NCI-H345 treated with DMSO at 0.1 percent for 48 hours (cell line): Measurements from ENCODE around the gene ITGA1.
"Not testable (repeated sequence)": the region's sequence is repeated elsewhere in the genome, so short reads cannot be mapped to it uniquely, and the experiment has no call there.

Source experiments
- DNase-seq: peaks from one replicate; lab custom pipeline; 2025; ENCODE audit not compliant: unreplicated experiment; lab: John Stamatoyannopoulos, UW

Gene ITGA1

DNA sequence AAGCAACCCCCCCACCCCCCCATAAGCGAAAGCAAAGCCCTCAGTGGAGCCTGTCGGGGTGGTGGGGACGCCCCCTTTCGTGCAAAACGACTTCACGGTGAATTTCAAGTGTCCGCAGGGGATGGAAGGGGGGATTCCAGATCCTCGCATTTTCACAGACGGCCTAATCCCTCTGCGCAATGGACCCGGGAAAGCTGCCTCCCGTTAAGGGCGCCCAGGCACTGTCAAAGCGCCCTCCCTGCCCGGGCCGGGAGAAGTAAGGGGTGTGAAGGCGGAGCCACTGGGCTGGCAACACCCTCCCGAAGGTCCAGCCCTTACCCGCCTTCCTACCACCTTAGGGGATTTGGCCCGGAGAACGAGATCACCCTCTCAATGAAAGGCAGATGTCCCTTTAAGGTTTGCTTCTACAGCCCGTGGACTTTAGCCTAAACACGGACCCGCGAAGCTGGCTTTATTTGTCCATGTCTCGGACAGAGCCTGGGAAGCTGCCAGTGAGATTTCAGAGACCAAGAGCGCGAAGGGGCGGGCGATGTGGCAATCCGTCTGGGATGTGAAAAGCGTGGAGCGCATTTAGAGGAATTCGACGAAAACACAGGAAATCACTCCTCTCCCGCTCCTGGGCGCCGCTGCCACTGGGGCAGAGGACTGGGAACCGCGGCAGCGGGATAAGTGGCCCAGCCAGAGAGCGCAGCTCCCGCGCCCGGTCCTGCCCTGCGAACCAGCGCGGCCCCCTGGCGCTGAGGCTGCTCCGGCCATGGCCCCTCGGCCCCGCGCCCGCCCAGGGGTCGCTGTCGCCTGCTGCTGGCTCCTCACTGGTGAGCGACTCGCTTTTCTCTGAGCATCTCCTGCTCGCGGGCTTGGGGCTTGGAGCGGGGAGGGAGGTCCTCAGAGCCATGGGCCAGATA is at the start of gene ITGA1, which contains the start of gene PELO:
TSS of gene ITGA1 (plus strand) at position 317 of the 905 bp plus-strand sequence. CDS start at position 755, 438 bp downstream.
TSS of gene PELO (plus strand) at position 317 of the 905 bp plus-strand sequence. CDS start 12,479 bp downstream, outside the sequence.
- peak; percentile 75 for DNase-seq

DNA sequence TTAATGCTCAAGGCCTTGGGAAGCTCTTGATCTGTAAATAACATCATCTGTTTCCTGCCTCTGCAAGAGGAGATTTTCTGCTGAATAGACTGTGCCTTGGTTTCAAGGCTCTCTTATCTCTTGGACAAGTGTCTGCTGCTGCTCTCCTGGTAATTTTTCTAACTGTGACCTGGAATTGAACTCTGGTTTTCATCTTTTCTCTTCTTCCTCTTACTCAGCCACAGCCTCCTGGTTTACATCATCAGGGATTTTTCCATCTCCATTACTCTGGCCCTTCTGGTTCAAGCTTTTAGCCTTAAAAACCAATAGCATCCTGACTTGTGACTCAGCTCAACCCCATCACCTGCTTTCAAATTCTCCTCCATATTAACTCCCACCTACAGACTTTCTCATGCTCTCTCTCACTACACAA is 49.6 kb upstream of the ITGA1 start:
- DNase-seq = no peak

DNA sequence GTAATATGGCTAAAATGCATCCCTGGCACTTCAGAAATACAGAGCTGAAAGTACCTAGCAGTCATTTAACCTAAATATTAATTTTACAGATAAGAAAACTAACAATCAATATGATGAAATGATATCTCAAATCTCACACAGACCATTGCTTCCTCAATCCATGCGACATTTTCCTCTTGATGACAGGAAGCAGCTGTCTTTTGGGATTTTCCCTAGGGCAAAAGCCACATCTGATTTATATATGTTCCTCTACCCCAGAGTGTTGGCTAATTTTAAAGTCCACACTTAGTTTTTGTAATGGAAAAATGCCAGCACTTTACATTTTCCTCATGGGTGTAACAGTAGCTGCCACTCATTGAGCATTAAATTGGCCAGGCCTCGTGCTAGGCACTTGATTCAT is 47.7 kb upstream of the ITGA1 start:
- DNase-seq = no peak

DNA sequence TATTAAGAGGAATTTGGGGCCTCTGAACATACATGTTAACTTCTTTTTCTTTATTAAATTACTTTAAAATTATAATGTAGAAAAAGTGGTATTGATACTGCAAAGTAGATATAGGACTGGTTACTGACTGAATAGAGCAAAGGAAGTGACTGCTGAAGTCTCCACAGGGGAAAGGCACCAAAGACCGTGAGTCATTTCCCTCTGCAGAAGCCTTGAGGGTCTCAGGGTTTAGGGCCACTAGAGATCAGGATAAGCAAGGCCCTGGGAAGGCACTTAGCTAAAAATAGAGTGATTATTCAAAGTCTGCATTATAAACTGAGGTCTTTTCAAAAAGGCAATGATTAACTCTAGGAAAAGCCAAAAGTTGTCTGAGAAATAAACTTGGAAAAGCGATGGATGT is 44.7 kb upstream of the ITGA1 start:
- DNase-seq = no peak

DNA sequence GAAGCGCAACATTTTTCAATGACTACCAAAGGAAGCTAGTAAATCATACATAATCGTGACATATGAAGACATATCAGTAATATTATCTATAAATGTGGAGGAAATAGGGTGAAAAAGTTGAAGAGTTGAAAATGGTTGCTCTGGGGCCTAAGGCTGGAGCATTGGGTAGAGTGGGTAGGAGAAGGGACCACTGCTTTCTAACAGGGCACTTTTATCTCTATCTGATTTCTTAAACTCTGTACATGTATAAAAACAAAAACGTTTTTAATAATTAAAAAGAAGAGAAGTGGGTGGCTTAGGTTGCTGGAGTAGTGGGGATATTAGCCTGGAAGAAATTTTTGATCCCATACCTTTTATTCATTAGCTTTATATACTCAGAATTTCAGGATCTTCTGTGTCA is 44.2 kb upstream of the ITGA1 start:
- DNase-seq = no peak

DNA sequence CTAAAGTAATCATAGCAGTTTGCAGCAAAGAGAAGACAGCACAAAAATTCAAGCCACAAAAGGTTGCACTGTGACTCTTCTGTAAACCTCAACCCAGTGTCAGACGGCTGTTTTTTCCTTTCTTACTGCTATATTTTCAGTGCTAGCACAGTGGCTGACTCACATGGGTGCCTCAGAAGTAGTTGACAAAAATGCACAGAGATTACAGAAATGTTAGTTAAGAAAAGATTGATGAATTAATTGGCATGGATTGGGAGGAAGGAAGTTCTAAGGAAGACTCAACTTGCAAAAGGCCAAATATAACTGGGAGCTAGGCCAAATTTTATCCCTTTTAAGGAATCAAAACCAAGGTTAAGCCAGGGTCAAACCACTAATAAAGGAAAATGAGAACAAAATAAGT is 43.7 kb upstream of the ITGA1 start:
- DNase-seq = no peak

DNA sequence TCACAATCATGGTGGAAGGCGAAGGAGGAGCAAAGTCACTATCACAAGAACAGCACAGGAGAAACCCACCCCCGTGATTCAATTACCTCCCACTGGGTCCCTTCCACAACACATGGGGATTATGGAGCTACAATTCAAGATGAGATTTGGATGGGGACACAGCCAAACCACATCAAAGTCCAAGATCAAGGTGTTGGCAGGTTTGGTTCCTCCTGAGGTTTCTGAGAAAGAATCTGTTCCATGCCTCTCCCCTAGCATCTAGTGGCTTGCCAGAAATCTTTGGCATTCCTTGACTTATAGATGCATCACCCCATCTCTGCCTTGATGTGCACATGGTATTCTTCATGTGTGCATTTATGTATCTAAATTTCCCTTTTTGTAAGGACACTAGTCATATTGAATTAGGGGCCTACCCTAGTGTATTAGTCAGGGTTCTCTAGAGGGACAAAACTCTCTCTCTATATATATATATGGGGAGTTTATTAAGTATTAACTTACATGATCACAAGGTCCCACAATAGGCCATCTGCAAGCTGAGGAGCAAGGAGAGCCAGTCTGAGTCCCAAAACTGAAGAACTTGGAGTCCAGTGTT is 42.8 kb upstream of the ITGA1 start:
- not testable (repeated sequence) for DNase-seq

DNA sequence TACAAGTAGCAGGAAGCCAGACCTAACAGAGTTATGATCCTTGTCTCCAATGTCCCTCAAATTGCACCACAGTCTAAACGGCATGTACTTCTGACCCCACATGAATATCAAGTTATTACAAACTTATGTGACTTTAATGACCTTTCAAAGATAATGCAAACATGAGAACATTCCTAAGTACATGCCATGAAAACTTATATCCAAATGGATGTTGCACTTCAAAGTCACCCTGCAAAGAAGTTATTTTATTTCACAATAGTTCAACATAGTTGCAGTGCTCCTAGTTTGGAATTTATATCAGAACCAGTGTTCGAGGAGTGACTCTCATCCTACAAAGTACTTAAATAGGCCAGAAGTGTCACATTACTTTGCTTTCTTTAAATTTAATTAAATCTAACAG is 41.2 kb upstream of the ITGA1 start:
- no peak for DNase-seq

DNA sequence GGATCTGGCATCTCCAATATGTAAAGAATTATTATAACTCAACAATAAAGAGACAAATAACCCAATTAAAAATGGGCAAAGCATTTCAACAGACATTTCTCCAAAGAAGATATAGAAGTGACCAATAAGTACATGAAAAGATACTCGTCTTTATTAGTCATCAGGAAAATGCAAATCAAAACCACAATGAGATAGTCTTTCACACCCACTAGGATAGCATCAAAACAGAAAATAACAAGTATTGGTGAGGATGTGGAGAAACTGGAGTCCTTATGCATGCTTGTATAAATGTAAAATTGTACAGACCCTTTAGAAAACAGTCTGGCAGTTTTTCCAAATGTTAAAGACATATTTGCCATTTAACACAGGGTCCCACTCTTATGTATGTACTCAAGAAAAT is 39.1 kb upstream of the ITGA1 start:
- no peak for DNase-seq

DNA sequence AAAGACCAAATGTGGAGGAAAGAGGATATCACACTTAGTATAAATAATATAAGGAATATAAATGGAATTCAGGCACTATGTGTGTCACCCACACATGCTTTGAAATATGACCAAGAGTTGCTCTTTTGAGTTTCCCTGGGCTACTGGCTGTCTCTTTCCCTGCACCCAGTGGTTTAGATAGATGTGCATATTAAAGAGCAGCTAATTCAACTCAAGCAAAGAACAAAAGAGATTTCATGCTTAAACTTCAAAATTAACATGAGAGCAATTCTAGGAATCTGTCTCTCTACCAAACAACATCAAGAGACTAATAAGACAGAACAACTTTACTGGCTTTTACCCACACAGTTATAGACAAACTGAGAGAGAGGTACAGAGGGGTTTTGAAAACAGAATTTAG is 38.0 kb upstream of the ITGA1 start:
- no peak for DNase-seq

DNA sequence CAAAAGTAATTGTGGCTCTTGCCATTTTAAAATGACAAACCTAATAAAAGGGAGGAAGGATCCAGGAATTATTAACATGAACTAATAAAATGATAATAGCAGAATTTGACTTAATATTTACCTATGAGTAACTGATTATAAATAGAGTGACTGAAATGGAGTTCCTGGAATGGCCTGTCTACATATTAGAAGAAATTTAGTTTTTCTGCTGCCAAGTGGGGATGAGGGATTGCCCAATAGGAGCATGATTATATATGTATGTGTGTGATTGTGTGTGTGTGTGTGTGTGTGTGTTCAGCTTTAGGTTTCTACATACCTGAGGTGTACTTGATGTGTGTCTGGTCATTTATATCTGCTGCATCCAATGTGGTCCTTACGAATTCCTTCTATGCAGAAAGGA is 36.6 kb upstream of the ITGA1 start:
- no peak for DNase-seq

DNA sequence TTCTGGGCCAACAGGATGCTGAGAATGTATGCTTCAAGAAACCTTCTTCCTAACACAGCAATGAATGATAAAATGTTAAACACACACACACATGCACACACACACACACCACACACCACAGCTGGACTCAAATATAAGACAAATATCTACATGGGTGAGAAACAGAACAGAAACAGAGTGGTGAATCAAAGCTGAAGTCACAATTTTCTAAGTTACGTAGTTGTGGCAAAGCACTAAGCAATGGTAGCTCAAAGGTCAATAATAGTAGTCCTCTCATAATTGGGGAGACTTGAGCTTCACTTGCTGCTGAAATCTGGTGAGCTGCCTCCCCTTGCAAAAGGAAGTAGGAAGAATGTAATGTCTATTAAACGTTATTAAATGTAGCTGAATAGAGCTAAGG is 33.7 kb upstream of the ITGA1 start:
- DNase-seq = no peak

DNA sequence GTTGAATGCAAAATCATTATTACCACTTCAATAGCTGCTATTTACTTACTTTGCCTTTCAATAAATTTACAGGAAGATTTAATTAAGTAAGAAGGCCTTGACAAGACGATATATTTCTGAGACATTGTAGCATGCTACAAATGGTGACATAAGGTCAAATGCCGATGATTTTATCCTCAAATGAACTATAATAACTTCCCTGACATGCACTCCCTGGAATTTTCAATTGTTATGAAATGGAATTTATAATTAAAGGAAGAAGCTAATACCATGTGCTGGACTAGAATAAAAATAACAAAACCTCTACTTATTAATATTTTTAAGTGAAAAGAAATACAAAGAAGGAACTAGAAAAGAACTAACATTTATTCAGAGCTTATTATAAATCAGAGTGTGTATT is 30.2 kb upstream of the ITGA1 start:
- no peak for DNase-seq

DNA sequence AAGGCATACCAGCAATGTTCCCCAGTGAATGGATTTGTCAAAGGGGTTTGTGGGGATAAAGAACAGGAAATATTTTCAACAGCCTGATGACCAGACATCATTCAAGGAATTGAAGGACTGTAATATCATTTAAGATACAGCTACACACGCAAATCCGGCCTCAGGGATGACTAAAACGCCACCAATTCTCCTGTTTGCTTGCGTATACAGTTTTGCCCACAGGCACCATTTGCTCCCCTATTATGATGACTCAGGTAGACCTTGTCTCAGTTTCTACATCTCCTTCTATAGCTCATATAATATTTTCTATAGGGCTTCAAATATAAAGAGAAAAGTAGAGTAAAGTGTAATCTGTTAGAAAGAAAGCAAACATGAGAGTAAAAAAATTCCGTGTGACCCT is 29.7 kb upstream of the ITGA1 start:
- no peak for DNase-seq

DNA sequence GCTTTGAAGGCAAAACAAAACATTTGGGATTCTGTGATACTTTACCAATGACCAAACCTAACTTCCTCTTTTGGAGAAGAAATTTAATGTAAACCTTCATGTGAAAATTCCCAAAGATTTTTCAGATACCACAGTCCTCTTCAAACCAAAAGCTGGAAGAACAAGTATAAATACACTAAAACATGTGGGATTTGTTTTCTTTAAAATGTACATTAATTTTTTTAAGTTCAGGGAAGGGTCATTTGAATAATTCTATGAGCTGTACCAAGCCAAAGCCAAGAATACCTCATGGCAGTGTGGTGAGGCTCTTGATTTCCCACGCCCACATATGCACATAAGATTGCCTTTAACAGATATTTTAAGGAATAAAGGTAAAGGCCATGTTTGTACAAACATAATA is 28.4 kb upstream of the ITGA1 start:
- no peak for DNase-seq

DNA sequence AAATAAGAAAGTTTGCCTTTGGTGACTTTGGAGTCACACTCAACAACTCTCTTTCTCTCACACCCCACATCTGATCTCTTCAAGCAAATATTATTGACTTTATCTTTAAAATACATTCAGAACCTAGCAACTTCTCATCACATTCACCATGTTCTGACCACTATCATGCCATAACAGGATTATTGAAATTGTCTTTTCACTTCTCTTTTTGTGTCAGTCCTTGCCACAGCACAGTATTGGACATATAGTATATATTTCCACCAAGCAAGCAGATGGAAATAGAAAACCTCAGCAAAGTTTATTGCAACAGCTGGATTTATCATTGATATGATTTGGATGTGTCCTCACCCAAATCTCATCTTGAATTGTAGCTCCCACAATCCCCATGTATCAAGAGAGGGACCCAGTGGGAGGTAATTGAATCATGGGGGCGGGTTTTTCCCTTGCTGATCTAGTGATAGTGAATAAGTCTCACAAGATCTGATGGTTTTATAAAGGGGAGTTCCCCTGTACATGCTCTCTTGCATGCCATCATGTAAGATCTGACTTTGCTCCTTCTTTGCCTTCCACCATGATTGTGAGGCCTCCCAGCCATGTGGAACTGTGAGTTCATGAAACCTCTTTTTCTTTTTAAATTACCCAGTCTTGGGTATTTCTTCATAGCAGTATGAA is 26.9 kb upstream of the ITGA1 start:
- DNase-seq = no peak

DNA sequence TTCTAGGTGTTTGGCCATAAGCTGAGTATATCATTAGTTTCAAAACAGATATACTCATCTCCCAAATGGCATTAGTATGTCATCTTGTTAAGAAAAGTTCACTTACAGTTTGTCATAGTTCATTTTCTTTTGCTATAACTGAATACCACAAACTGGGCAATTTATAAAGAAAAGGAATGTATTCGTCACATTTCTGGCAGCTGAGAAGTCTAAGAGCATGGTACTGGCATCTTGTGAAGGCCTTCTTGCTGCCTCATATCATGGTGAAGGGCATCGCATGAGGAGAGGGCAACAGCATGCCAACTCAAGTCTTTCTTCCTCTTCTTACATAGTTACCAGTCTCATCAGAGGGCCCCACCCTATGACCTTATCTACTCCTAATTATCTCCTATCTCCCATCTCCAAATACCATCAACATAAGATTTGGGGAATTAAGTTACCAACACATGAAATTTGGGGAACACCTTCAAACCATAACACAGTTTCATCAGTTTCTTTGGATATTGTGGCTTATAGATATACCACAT is 20.4 kb upstream of the ITGA1 start:
- no peak for DNase-seq

DNA sequence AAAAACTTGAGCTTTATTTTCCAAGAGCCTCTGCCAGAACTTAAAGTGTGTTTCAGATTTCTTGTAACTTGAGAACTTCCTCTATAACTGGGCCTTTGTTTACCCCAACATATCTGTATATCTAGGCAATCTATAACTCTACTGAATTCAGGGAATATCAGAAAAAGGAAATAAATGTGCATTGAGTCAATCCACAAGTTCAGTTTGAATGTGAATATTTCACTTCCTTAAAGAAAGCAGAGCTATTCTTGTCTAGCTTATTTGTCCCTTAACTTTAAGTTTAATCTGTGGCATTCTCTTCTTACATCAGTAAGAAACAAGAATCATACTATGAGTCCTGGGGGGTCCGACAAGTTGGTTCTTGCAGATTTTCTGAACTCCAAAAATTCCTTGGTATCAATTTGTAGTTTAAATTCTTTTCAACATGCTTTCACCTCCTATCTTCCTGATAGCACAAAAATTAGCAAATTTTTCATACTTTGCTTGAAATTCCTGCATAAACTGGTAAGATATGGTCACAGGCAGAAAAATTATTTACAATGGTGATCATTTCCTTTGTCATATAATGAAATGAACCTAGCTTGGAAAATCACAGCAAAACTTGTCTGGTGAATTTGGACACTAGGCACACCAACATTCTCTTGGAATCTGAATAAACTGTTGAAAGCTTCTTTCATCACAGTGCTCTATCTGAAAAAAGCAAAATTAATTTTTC is 19.8 kb upstream of the ITGA1 start:
- no peak for DNase-seq

DNA sequence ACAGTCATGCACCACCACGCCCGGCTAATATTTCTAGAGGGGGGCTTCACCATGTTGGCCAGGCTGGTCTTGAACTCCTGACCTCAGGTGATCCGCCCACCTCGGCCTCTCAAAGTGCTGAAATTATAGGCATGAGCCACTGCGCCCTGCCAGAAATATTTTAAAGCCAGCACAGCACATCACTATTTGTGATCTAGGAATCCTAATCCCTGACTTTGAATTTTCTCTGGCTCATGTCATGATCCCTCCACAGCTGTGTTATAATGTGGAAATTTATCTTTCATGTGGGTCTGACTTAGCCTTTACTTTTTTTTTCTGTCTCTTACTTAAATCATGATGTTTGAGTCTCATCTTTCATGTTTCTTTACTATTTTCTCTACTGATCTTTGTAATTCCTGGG is 18.7 kb upstream of the ITGA1 start:
- DNase-seq = no peak

DNA sequence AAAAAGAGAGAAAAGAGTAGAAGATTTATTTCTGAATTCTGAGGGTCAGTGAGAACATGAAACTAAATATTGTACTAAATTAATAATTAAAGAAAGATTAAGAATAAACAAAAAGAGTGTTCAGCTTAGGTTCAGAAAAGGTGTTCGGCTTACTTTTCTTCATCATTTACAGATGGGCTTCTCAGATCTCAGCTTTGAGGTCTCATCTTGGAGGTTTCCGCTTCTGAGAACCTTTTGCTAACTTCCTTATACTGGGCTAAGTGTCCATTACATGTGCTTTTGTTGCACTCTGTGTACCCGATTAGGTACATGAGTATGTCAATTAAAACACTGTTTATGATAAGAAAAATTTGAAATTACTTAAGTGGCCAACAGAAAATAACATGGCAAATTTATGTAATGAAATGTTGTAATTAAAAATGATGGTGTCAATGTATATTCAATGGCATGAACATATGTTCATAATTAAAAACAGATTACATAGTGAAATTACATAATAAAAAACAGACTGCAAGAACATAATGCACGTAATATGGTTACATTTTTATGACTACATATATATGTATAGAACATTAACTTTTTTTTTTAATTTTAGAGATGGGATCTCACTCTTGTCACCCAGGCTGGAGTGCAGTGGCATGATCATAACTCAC is 17.3 kb upstream of the ITGA1 start:
- DNase-seq = no peak
